ENCODE data around the gene DYNC2H1. TPM values are rescaled to one million over a fixed set of nuclear protein-coding genes. Genes with fewer than 3 reads are reported as not detected.

Gene DYNC2H1
- total RNA-seq, 1 donor from 2014 or later = 22.1 TPM

DNA sequence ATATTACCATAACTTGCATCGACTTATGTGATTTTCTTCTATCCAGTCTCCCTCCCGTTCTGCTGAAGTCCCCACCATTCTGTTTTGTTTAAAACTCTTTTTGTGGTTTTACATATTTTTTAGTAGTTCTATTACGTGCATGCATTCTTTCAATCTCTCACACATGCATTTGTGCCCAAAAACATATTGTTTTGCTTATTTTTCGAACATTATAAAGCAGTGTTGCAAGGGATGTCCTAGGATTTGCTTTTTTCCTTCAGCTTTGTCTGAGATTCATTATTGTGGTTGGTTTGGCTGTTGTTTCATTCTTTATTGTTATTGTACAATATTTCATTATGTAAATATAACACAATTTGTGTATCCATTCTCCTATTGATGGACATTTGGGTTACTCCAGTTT, 235.7 kb downstream of the DYNC2H1 start:
- H3K27ac ChIP-seq = no peak overlapping the region
- no peaks in the 10 kb centered on the region for H3K9me3 ChIP-seq
- no peak for ATAC-seq
- no peak overlapping the region for H3K4me3 ChIP-seq
- no peak for DNase-seq
- intact Hi-C loops (cut with DNase I) = no loop called here
- no peaks in the 10 kb centered on the region for H3K27me3 ChIP-seq (ENCODE audit: low read depth)
- H3K36me3 ChIP-seq = no peaks in the 10 kb centered on the region
- no peaks in the 10 kb centered on the region for H3K4me1 ChIP-seq
- TF ChIP-seq, protein P1, sequence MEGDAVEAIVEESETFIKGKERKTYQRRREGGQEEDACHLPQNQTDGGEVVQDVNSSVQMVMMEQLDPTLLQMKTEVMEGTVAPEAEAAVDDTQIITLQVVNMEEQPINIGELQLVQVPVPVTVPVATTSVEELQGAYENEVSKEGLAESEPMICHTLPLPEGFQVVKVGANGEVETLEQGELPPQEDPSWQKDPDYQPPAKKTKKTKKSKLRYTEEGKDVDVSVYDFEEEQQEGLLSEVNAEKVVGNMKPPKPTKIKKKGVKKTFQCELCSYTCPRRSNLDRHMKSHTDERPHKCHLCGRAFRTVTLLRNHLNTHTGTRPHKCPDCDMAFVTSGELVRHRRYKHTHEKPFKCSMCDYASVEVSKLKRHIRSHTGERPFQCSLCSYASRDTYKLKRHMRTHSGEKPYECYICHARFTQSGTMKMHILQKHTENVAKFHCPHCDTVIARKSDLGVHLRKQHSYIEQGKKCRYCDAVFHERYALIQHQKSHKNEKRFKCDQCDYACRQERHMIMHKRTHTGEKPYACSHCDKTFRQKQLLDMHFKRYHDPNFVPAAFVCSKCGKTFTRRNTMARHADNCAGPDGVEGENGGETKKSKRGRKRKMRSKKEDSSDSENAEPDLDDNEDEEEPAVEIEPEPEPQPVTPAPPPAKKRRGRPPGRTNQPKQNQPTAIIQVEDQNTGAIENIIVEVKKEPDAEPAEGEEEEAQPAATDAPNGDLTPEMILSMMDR (IDR thresholded peaks at IDR 0.05) = no peak

DNA sequence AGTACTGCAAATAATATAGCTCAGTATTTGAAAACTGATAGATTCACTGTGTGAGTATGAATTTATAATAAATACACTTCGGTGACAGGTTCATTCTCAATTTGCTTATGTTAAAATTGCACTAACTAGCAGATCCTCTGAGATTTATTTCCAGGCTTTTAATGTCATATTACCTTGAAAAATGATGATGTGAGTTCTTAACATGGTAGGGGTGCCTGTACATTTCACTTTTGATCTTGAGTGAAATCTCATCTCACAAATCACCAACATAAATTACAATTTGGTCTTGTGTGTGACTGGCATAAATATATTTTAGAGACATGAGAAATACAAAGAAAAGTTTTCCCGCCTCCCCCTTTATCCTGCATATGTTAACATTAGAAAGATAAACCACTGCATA, 240.4 kb downstream of the DYNC2H1 start:
- Histone ChIP-seq H3K4me1 (no peaks in the 10 kb centered on the region), H3K27me3 (ENCODE audit: low read depth) (no peaks in the 10 kb centered on the region), H3K9me3 (no peaks in the 10 kb centered on the region), H3K27ac (no peak overlapping the region), H3K4me3 (no peak overlapping the region), H3K36me3 (no peaks in the 10 kb centered on the region)
- DNase-seq = no peak
- ATAC-seq = no peak
- TF ChIP-seq, protein P1 (IDR thresholded peaks at IDR 0.05) = no peak
- intact Hi-C loops (cut with DNase I) = no loop called here

DNA sequence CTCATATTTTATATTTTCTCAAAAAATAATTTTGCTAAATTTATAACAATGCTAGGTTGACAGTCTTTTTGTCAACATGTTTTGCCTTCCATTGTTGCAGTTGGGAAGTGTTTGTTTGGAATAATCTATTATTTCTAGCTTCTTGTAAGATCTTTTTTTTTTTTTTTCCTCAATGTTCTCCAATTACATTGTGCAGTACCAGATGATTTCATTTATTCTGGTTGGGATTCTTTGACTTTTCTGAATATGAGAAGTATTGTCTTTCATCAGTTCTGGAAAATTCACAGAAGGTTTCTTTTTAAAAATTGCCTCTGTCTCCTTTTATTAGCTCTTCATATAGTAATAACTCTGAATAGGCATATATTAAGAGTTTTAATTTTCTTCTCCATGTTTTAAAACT, 245.4 kb downstream of the DYNC2H1 start:
- Histone ChIP-seq H3K9me3 (no peaks in the 10 kb centered on the region), H3K36me3 (no peaks in the 10 kb centered on the region), H3K4me3 (no peak overlapping the region), H3K27ac (no peak overlapping the region), H3K27me3 (ENCODE audit: low read depth) (no peaks in the 10 kb centered on the region), H3K4me1 (no peaks in the 10 kb centered on the region)
- ATAC-seq (no peak), DNase-seq (no peak)
- intact Hi-C loops (cut with DNase I) = no loop called here
- TF ChIP-seq, protein P1 (IDR thresholded peaks at IDR 0.05) = no peak

DNA sequence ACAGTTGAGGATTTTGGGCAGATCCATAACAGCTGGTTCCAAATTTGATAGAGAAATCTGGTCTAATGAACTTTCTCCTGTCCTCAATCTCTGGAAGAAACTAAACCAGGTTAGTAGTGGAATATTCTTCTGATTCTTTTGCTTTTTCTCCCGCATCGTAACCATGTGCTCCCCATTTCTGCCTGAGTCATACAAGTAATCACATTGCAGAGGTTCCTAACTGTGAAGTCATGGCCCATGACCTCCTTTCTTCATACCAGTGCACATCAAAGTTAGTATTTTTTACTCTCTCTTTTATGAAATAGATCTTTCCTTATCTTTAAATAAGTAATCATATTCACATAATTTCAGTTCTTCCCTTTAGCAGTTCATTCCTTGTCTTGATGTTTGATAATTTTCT, 249.0 kb downstream of the DYNC2H1 start:
- TF ChIP-seq, protein P1 (IDR thresholded peaks at IDR 0.05) = no peak
- Histone ChIP-seq H3K9me3 (no peaks in the 10 kb centered on the region), H3K27ac (no peak overlapping the region), H3K4me3 (no peak overlapping the region), H3K4me1 (no peaks in the 10 kb centered on the region), H3K27me3 (ENCODE audit: low read depth) (no peaks in the 10 kb centered on the region), H3K36me3 (no peaks in the 10 kb centered on the region)
- DNase-seq (no peak), ATAC-seq (no peak)
- intact Hi-C loops (cut with DNase I) = no loop called here

DNA sequence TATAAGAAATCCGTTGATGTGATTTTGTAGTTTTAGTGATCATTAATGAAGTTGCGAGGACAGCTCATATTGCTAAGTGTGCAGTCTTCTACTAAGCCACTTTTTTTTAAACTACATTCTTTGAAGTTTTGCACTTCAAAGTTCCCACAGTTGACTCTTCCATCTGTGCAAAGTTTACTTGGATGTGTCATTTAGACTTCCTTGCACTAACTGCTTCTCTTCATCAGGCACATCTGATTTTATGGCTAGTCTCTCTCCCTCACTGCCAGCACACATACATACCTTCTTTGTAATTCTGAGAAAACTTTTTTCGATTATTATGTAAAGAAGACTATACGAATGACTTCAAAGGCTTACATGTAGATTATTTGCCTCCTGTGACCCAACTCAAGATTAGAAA, 250.0 kb downstream of the DYNC2H1 start:
- TF ChIP-seq, protein P1 (IDR thresholded peaks at IDR 0.05) = no peak
- Histone ChIP-seq H3K4me3 (no peak overlapping the region), H3K4me1 (no peaks in the 10 kb centered on the region), H3K36me3 (no peaks in the 10 kb centered on the region), H3K27me3 (ENCODE audit: low read depth) (no peaks in the 10 kb centered on the region), H3K27ac (no peak overlapping the region), H3K9me3 (no peaks in the 10 kb centered on the region)
- intact Hi-C loops (cut with DNase I) = no loop called here
- DNase-seq (no peak), ATAC-seq (no peak)

DNA sequence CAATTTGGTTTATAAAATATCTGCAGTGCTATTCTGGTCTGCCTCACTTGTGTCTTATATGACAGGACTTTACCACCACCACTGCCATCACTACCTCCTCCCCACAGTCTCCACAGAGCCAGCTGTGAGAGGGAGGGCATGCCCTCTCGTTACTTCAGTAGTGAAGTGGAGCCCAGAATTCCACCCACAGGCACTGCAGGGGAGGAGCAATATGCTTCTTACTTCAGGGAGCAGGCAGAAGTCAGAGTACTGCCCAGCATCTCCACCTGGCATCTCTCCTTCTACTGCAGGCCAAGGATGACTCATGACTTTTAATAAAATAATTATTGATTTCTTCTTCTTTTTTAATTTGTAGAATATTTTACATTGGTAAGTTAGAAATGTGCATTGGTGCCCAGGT, 255.5 kb downstream of the DYNC2H1 start:
- H3K4me1 ChIP-seq = no peaks in the 10 kb centered on the region
- no peak overlapping the region for H3K4me3 ChIP-seq
- TF ChIP-seq, protein P1 (IDR thresholded peaks at IDR 0.05) = no peak
- no peaks in the 10 kb centered on the region for H3K36me3 ChIP-seq
- H3K27ac ChIP-seq = no peak overlapping the region
- no peaks in the 10 kb centered on the region for H3K27me3 ChIP-seq (ENCODE audit: low read depth)
- no peaks in the 10 kb centered on the region for H3K9me3 ChIP-seq
- intact Hi-C loops (cut with DNase I) = no loop called here
- DNase-seq = no peak
- ATAC-seq = no peak

All from lower lobe of right lung (tissue), 2 donors.